Smooth muscle cell (in vitro differentiated cells): ENCODE data around the gene SMOC2. TPM values are rescaled to one million over a fixed set of nuclear protein-coding genes. Genes with fewer than 3 reads are reported as not detected.

Experiments used
- DNase-seq: peaks from one replicate; lab custom pipeline; 2025; ENCODE audit not compliant: unreplicated experiment; lab: John Stamatoyannopoulos, UW
- H2AFZ ChIP-seq: fragments of 200-600 bp; sonication (generic); 2 replicates; pipeline ENCODE4 v1.6.0; 2016; ENCODE audit warnings: antibody characterized with exemption, low read depth, mild to moderate bottlenecking
- H3F3A ChIP-seq: fragments of 200-600 bp; sonication (generic); 2 replicates; pipeline ENCODE4 v1.6.0; 2017; ENCODE audit warnings: antibody characterized with exemption, low read depth
- H3K27ac ChIP-seq: fragments of 200-600 bp; sonication (generic); 2 replicates; pipeline ENCODE4 v1.5.1; 2016; ENCODE audit warnings: low read depth, mild to moderate bottlenecking
- H3K27me3 ChIP-seq: fragments of 200-600 bp; sonication (generic); 2 replicates; pipeline ENCODE4 v1.6.1; 2016; ENCODE audit warnings: low read depth, mild to moderate bottlenecking
- H3K36me3 ChIP-seq: fragments of 200-600 bp; sonication (generic); 2 replicates; pipeline ENCODE4 v1.5.1; 2016; ENCODE audit warnings: low read depth
- H3K4me1 ChIP-seq: fragments of 200-600 bp; sonication (generic); 2 replicates; pipeline ENCODE4 v1.5.1; 2016; ENCODE audit warnings: low read depth
- H3K4me2 ChIP-seq: fragments of 200-600 bp; sonication (generic); 2 replicates; pipeline ENCODE4 v1.6.0; 2016; ENCODE audit warnings: mild to moderate bottlenecking
- H3K4me3 ChIP-seq: fragments of 200-600 bp; sonication (generic); 2 replicates; pipeline ENCODE4 v1.5.1; 2016; ENCODE audit warnings: mild to moderate bottlenecking
- H3K79me2 ChIP-seq: fragments of 200-600 bp; sonication (generic); 2 replicates; pipeline ENCODE4 v1.6.0; 2016; ENCODE audit warnings: low read depth, mild to moderate bottlenecking
- H3K9ac ChIP-seq: fragments of 200-600 bp; sonication (generic); 2 replicates; pipeline ENCODE4 v1.6.0; 2016; ENCODE audit warnings: low read depth
- H3K9me3 ChIP-seq: fragments of 200-600 bp; sonication (generic); replicated peaks from 2 replicates; pipeline ENCODE4 v1.5.1; 2016; ENCODE audit warnings: low read depth
- H4K20me1 ChIP-seq: fragments of 200-600 bp; sonication (generic); 2 replicates; pipeline ENCODE4 v1.6.0; 2016; ENCODE audit warnings: low read depth
- CTCF ChIP-seq: fragments of 200-600 bp; sonication (generic); IDR thresholded peaks from 2 replicates; pipeline ENCODE4 v1.5.1; 2017; ENCODE audit warnings: borderline replicate concordance, mild to moderate bottlenecking, antibody characterized with exemption; ENCODE audit not compliant: insufficient read depth, poor library complexity, severe bottlenecking
- WGBS: methylation state at CpG from one replicate; pipeline ENCODE4 v1.1.7; 2016; ENCODE audit warnings: low lambda C conversion rate; 5-methylcytosine and 5-hydroxymethylcytosine counted together
- polyA plus RNA-seq: library from polyadenylated mRNA; unstranded; fragments of >200 nt; fragmentation: Nextera tagmentation; extraction: Ambion mirVana; gene quantifications from 2 replicates; pipeline ENCODE4 v1.2.1, GENCODE V29; 2016
- total RNA-seq: library from RNA; depleted of rRNA; stranded (reverse); fragments of >200 nt; gene quantifications from 2 replicates; pipeline ENCODE4 v1.2.3, GENCODE V29; 2014

Gene SMOC2
- total and polyA plus RNA-seq, 2 experiments from 2014 or later: 0.63 to 1.2 TPM

GRCh38 chr6:168414336-168415097 is 26.5 kb upstream of the SMOC2 start:
- no peaks in the 10 kb centered on the region for H3F3A ChIP-seq
- H3K4me2 ChIP-seq: peak overlapping the region; percentile 48
- DNase-seq: no peak
- 32% methylated on average over 14 of the region's 14 CpGs for WGBS
- peak overlapping the region; percentile 62 for H3K27ac ChIP-seq
- H3K9me3 ChIP-seq: no peaks in the 10 kb centered on the region
- H3K9ac ChIP-seq: peak overlapping the region; percentile 5
- H3K79me2 ChIP-seq: no peaks in the 10 kb centered on the region
- no peaks in the 10 kb centered on the region for H3K4me1 ChIP-seq
- H3K4me3 ChIP-seq: no peak overlapping the region
- H2AFZ ChIP-seq: no peak overlapping the region
- TF ChIP-seq CTCF: no peak
- peaks cover 3% of the 10 kb centered on the region for H3K27me3 ChIP-seq
- no peaks in the 10 kb centered on the region for H4K20me1 ChIP-seq
- no peaks in the 10 kb centered on the region for H3K36me3 ChIP-seq

- Histone ChIP-seq H2AFZ (no peak overlapping the region), H3K36me3 (no peaks in the 10 kb centered on the region), H3K27ac (peak overlapping the region; percentile 62), H3K4me1 (no peaks in the 10 kb centered on the region), H4K20me1 (no peaks in the 10 kb centered on the region), H3K9ac (no peak overlapping the region), H3K4me2 (peak overlapping the region; percentile 48), H3F3A (no peaks in the 10 kb centered on the region), H3K27me3 (peaks cover 3% of the 10 kb centered on the region), H3K79me2 (no peaks in the 10 kb centered on the region), H3K4me3 (no peak overlapping the region), H3K9me3 (no peaks in the 10 kb centered on the region)
- 86% methylated on average over 26 of the region's 26 CpGs for WGBS
- no peak for DNase-seq
- no peak for TF ChIP-seq CTCF
These were observed 25.6 kb upstream of the SMOC2 start for GRCh38 chr6:168415098-168415992.

- no peak overlapping the region for H3K4me3 ChIP-seq
- no peak overlapping the region for H3K9ac ChIP-seq
- H3K27me3 ChIP-seq: peaks cover 3% of the 10 kb centered on the region
- H3K9me3 ChIP-seq: no peaks in the 10 kb centered on the region
- WGBS: 96% methylated on average over 15 of the region's 15 CpGs
- no peaks in the 10 kb centered on the region for H4K20me1 ChIP-seq
- no peaks in the 10 kb centered on the region for H3K36me3 ChIP-seq
- no peak overlapping the region for H2AFZ ChIP-seq
- H3K4me2 ChIP-seq: no peak overlapping the region
- H3K79me2 ChIP-seq: no peaks in the 10 kb centered on the region
- no peaks in the 10 kb centered on the region for H3F3A ChIP-seq
- no peak for DNase-seq
- H3K27ac ChIP-seq: no peak overlapping the region
- no peak for TF ChIP-seq CTCF
- no peaks in the 10 kb centered on the region for H3K4me1 ChIP-seq
These were observed 24.9 kb upstream of the SMOC2 start for GRCh38 chr6:168415993-168416530.
